Nephron (organoid): Measurements from ENCODE around the gene PKNOX2.

ENCODE experiments used
- H3K27ac Mint-ChIP-seq, 3 experiments: 2 replicates each; pipeline ENCODE4 v1.8.0; 2020; ENCODE audit warnings: mixed read lengths in 3 of 3, mild to moderate bottlenecking in 2 of 3, moderate library complexity in 1 of 3
- H3K27me3 Mint-ChIP-seq: 2 replicates; pipeline ENCODE4 v1.8.0; 2021; ENCODE audit warnings: low read depth, mild to moderate bottlenecking, moderate library complexity, mixed read lengths
- H3K36me3 Mint-ChIP-seq: 2 replicates; pipeline ENCODE4 v1.8.0; 2020; ENCODE audit warnings: low read depth, mixed read lengths
- H3K4me1 Mint-ChIP-seq: 2 replicates; pipeline ENCODE4 v1.8.0; 2020; ENCODE audit warnings: mixed read lengths
- H3K4me3 Mint-ChIP-seq, 3 experiments: 2 replicates each; pipeline ENCODE4 v1.8.0; 2020; ENCODE audit warnings: mild to moderate bottlenecking in 3 of 3, mixed read lengths in 3 of 3, moderate library complexity in 2 of 3
- H3K9me3 Mint-ChIP-seq: 2 replicates; pipeline ENCODE4 v1.8.0; 2020; ENCODE audit warnings: mixed read lengths
- TF ChIP-seq, protein P1 (sequence below), 3 experiments: fragments of 200-600 bp; sonication (generic); IDR thresholded peaks; one replicate each; pipeline ENCODE4 v1.5.0; 2021; ENCODE audit warnings: antibody characterized with exemption in 3 of 3; ENCODE audit not compliant: unreplicated experiment in 3 of 3

Gene PKNOX2

DNA sequence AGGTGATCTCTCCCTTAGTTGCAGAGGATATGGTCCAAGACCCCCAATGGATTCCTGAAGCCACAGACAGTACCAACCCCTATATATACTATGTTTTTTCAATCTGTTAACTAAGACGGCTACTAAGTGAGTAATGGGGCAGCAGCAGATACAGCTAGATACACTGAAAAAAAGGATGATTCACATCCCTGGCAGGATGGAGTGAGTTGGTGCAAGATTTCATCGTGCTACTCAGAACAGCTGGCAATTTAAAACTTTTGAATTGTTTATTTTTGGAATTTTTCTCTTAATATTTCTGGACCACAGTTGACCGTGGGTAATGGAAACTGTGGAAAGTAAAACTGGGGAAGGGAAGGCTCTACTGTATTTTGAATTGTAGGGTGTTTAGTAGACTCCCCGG, 36.1 kb upstream of the PKNOX2 start:
- Mint-ChIP-seq H3K27ac (no peak overlapping the region), H3K4me1 (peaks cover 22% of the 10 kb centered on the region), H3K9me3 (peaks cover 4% of the 10 kb centered on the region), H3K36me3 (peaks cover 3% of the 10 kb centered on the region), H3K4me3 (no peak overlapping the region), H3K27me3 (peaks cover 9% of the 10 kb centered on the region)
- TF ChIP-seq, protein P1, sequence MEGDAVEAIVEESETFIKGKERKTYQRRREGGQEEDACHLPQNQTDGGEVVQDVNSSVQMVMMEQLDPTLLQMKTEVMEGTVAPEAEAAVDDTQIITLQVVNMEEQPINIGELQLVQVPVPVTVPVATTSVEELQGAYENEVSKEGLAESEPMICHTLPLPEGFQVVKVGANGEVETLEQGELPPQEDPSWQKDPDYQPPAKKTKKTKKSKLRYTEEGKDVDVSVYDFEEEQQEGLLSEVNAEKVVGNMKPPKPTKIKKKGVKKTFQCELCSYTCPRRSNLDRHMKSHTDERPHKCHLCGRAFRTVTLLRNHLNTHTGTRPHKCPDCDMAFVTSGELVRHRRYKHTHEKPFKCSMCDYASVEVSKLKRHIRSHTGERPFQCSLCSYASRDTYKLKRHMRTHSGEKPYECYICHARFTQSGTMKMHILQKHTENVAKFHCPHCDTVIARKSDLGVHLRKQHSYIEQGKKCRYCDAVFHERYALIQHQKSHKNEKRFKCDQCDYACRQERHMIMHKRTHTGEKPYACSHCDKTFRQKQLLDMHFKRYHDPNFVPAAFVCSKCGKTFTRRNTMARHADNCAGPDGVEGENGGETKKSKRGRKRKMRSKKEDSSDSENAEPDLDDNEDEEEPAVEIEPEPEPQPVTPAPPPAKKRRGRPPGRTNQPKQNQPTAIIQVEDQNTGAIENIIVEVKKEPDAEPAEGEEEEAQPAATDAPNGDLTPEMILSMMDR (IDR thresholded peaks at IDR 0.05; ENCODE audit: unreplicated experiment in 3 of 3) = no peak

DNA sequence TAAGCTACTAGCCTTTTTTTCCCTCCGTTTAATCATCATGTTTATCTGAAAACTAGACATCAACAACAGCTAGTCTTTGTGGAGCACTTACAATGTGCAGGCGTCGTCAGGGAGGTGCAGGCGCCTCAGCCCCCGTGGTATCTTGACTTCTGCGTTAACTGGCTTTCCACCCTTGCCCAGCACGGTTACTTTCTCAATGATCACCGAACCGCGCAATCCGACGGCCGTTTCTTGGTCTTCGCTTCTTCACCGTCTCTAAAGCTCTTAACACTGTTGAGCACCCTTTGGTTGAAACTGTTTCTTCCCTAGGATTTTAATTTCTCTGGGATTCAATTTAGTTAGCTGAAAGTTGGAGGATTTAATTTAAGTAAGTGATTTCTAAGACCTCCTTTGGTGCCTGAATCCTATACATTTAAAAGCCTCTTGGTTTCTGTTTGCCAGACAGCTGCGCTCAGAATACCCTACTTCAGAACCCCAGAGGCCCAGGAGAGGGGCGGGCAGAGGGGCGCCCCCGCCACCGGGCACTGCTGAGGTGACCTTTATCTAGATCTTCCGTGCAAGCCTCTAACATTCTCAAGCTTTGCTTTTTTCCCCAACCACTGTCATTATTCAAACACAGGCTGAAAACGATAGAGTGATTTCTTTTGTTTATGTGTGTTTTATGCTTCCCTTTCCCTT, 35.1 kb upstream of the PKNOX2 start:
- Mint-ChIP-seq H3K9me3 (peaks cover 4% of the 10 kb centered on the region), H3K4me1 (peaks cover 17% of the 10 kb centered on the region), H3K4me3 (no peak overlapping the region), H3K27ac (peak overlapping the region in 2 of 3 experiments; percentile 5 to 7), H3K36me3 (peaks cover 3% of the 10 kb centered on the region), H3K27me3 (peaks cover 9% of the 10 kb centered on the region)
- TF ChIP-seq, protein P1 (IDR thresholded peaks at IDR 0.05; ENCODE audit: unreplicated experiment in 3 of 3) = no peak

DNA sequence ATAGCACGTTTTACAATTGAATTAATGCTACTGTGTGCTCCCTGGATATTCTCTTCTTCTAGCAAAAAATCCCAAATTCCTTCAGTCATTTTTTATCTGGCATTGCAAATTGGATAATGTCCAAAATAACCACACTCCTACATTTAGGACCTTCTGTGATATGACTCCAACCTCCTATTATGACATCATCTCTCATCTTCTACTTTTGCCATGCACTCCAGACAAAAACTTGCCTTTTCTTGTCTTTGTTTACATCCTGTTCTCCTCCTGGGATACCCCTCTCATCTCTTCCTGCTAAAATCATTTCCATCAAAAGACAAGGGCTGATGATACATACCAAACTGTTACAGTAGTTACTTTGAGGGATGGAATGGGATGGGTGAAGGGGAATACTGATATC, 32.5 kb upstream of the PKNOX2 start:
- Mint-ChIP-seq H3K4me3 (no peak overlapping the region), H3K9me3 (peaks cover 4% of the 10 kb centered on the region), H3K27ac (no peak overlapping the region), H3K27me3 (peaks cover 3% of the 10 kb centered on the region), H3K36me3 (peaks cover 3% of the 10 kb centered on the region), H3K4me1 (peaks cover 18% of the 10 kb centered on the region)
- TF ChIP-seq, protein P1 (IDR thresholded peaks at IDR 0.05; ENCODE audit: unreplicated experiment in 3 of 3) = no peak

DNA sequence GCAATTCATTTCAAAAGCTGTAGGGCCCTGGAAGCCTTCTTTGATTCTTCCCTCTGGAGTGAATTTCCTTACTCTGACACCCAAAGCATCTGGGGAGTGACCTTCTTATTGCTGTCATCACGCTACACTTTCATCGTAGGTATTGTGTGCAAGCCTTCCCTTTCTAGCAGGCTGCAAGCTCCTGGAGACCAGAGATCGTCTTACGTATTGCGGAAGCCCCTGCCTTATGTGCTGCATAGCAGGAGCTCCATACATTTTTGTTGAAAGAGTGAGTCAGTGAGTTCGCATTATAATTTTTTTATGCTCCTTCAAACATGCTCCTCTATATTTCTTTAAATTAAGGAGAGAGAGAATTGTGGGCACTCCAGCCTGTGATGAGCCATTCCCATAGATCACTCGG, 32.0 kb upstream of the PKNOX2 start:
- Mint-ChIP-seq H3K36me3 (peaks cover 3% of the 10 kb centered on the region), H3K27ac (peak overlapping the region in 1 of 3 experiments; percentile 18), H3K9me3 (peaks cover 4% of the 10 kb centered on the region), H3K4me3 (no peak overlapping the region), H3K4me1 (peaks cover 20% of the 10 kb centered on the region), H3K27me3 (peaks cover 3% of the 10 kb centered on the region)
- TF ChIP-seq, protein P1 (IDR thresholded peaks at IDR 0.05; ENCODE audit: unreplicated experiment in 3 of 3) = no peak

DNA sequence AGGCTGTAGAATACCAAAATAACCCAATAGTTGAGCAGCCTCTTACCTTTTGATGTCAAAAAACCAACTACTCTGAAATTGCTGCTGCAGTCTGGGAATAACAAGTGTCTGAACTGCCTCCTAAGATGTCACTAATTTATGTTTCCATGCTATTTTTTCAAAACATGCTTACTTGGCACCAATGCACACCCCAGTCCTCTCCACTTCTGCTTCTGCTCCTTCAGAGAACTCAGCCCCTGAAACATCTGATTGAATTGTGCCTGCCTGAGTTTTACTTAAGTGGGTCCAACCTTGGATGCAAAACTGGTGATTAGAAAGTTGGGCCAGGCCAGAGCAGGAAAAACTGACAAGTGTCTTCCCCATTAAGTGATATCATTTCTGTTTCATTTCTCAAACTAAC, 28.6 kb upstream of the PKNOX2 start:
- Mint-ChIP-seq H3K4me1 (peaks cover 44% of the 10 kb centered on the region), H3K4me3 (no peak overlapping the region), H3K36me3 (peaks cover 3% of the 10 kb centered on the region), H3K27me3 (no peaks in the 10 kb centered on the region), H3K9me3 (peaks cover 4% of the 10 kb centered on the region), H3K27ac (no peak overlapping the region)
- TF ChIP-seq, protein P1 (IDR thresholded peaks at IDR 0.05; ENCODE audit: unreplicated experiment in 3 of 3) = no peak

DNA sequence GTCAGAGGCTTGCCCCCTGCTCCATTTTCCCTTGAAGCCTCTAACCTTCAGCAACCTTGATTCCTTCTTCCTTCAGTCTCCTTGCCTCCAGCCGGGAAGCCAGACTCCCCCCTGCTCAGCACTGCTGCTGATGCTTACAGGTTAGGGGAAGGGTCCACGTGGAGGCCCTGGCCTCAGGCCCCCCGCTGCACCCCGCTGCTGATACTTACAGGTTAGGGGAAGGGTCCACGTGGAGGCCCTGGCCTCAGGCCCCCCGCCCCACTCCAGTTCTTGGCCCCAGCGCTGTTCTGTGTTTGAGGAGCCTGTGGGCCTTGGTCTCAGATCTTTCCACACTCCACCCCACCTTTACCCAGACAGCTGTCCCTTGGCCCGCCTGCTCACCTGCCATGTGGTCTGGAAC, 25.6 kb upstream of the PKNOX2 start:
- Mint-ChIP-seq H3K27me3 (peaks cover 3% of the 10 kb centered on the region), H3K9me3 (no peaks in the 10 kb centered on the region), H3K4me3 (peak overlapping the region in 1 of 3 experiments; percentile 29), H3K4me1 (peaks cover 50% of the 10 kb centered on the region), H3K27ac (peak overlapping the region; percentile 96 to 98 (median 96)), H3K36me3 (no peaks in the 10 kb centered on the region)
- TF ChIP-seq, protein P1 (IDR thresholded peaks at IDR 0.05; ENCODE audit: unreplicated experiment in 3 of 3) = no peak
